ENCODE measurements around the gene EFHC1. TPM values are rescaled to one million over a fixed set of nuclear protein-coding genes. Genes with fewer than 3 reads are reported as not detected.
A peak's percentile ranks its signal among the peaks of the same experiment; 100 is the strongest.

Gene EFHC1
- total and polyA plus RNA-seq, 2 of the 13 experiments (the other 11 are each of a cell fraction or from before 2014, with no cell fraction given): 23.4 to 29.5 TPM

- TF ChIP-seq, protein P1, sequence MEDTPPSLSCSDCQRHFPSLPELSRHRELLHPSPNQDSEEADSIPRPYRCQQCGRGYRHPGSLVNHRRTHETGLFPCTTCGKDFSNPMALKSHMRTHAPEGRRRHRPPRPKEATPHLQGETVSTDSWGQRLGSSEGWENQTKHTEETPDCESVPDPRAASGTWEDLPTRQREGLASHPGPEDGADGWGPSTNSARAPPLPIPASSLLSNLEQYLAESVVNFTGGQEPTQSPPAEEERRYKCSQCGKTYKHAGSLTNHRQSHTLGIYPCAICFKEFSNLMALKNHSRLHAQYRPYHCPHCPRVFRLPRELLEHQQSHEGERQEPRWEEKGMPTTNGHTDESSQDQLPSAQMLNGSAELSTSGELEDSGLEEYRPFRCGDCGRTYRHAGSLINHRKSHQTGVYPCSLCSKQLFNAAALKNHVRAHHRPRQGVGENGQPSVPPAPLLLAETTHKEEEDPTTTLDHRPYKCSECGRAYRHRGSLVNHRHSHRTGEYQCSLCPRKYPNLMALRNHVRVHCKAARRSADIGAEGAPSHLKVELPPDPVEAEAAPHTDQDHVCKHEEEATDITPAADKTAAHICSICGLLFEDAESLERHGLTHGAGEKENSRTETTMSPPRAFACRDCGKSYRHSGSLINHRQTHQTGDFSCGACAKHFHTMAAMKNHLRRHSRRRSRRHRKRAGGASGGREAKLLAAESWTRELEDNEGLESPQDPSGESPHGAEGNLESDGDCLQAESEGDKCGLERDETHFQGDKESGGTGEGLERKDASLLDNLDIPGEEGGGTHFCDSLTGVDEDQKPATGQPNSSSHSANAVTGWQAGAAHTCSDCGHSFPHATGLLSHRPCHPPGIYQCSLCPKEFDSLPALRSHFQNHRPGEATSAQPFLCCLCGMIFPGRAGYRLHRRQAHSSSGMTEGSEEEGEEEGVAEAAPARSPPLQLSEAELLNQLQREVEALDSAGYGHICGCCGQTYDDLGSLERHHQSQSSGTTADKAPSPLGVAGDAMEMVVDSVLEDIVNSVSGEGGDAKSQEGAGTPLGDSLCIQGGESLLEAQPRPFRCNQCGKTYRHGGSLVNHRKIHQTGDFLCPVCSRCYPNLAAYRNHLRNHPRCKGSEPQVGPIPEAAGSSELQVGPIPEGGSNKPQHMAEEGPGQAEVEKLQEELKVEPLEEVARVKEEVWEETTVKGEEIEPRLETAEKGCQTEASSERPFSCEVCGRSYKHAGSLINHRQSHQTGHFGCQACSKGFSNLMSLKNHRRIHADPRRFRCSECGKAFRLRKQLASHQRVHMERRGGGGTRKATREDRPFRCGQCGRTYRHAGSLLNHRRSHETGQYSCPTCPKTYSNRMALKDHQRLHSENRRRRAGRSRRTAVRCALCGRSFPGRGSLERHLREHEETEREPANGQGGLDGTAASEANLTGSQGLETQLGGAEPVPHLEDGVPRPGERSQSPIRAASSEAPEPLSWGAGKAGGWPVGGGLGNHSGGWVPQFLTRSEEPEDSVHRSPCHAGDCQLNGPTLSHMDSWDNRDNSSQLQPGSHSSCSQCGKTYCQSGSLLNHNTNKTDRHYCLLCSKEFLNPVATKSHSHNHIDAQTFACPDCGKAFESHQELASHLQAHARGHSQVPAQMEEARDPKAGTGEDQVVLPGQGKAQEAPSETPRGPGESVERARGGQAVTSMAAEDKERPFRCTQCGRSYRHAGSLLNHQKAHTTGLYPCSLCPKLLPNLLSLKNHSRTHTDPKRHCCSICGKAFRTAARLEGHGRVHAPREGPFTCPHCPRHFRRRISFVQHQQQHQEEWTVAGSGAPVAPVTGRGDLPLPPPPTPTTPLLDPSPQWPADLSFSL (CRISPR knock-in tag; IDR thresholded peaks at IDR 0.05): no peak
- peak; percentile 48; the same call in 1 of the 2 replicates for TF ChIP-seq MYPOP (CRISPR knock-in tag; IDR thresholded peaks at IDR 0.05)
- no peak for TF ChIP-seq TMF1 (CRISPR knock-in tag; IDR thresholded peaks at IDR 0.05; ENCODE audit: low read depth)
- TF ChIP-seq ZNF333 (CRISPR knock-in tag; IDR thresholded peaks at IDR 0.05; ENCODE audit: borderline replicate concordance): no peak
- TF ChIP-seq ZSCAN25 (CRISPR knock-in tag; IDR thresholded peaks at IDR 0.05): no peak
- peak; percentile 90 for TF ChIP-seq TCF7 (IDR thresholded peaks at IDR 0.05; ENCODE audit: low read depth)
- TF ChIP-seq SPEN (CRISPR knock-in tag; IDR thresholded peaks at IDR 0.05; ENCODE audit: low read depth): peak; percentile 23; the same call in 1 of the 2 replicates
- TF ChIP-seq MTF2 (CRISPR knock-in tag; IDR thresholded peaks at IDR 0.05; ENCODE audit: borderline replicate concordance): no peak
- TF ChIP-seq DPF2 (CRISPR knock-in tag; IDR thresholded peaks at IDR 0.05; ENCODE audit: borderline replicate concordance, low read depth): no peak; the same call in 1 of the 2 replicates
- 0 out of 2 replicates have a peak, but pooled peaks have one; percentile 5 for TF ChIP-seq ZNF44 (CRISPR knock-in tag; IDR thresholded peaks at IDR 0.05)
- TF ChIP-seq, protein P2, sequence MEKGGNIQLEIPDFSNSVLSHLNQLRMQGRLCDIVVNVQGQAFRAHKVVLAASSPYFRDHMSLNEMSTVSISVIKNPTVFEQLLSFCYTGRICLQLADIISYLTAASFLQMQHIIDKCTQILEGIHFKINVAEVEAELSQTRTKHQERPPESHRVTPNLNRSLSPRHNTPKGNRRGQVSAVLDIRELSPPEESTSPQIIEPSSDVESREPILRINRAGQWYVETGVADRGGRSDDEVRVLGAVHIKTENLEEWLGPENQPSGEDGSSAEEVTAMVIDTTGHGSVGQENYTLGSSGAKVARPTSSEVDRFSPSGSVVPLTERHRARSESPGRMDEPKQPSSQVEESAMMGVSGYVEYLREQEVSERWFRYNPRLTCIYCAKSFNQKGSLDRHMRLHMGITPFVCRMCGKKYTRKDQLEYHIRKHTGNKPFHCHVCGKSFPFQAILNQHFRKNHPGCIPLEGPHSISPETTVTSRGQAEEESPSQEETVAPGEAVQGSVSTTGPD (CRISPR knock-in tag; IDR thresholded peaks at IDR 0.05): peak; percentile 87
- TF ChIP-seq CCDC6 (CRISPR knock-in tag; IDR thresholded peaks at IDR 0.05): no peak
- no peak for TF ChIP-seq FOXP1 (IDR thresholded peaks at IDR 0.05)
- TF ChIP-seq FOXP1 (CRISPR knock-in tag; IDR thresholded peaks at IDR 0.05): peak; percentile 96
- no peak for TF ChIP-seq GLMP (CRISPR knock-in tag; IDR thresholded peaks at IDR 0.05; ENCODE audit: borderline replicate concordance)
- peak; percentile 93 for TF ChIP-seq ZBTB7B (CRISPR knock-in tag; IDR thresholded peaks at IDR 0.05)
- TF ChIP-seq ELF3 (CRISPR knock-in tag; IDR thresholded peaks at IDR 0.05): peak; percentile 87
- 0 out of 2 replicates have a peak, but pooled peaks have one; percentile 18 for TF ChIP-seq MED13 (CRISPR knock-in tag; IDR thresholded peaks at IDR 0.05)
- TF ChIP-seq EP300 (IDR thresholded peaks at IDR 0.05; ENCODE audit: low read depth in 2 of 2, low read length in 2 of 2): peak in 1 of 2 experiments; percentile 90; a peak in 2 of 4 replicates
- peak; percentile 63; the same call in 1 of the 2 replicates for TF ChIP-seq EP300 (CRISPR knock-in tag; IDR thresholded peaks at IDR 0.05; ENCODE audit: borderline replicate concordance)
Measured at GRCh38 chr6:52544602-52545405, 124.7 kb downstream of the EFHC1 start (continued).
